ENCODE results near the gene RAPGEF2. TPM values are rescaled to one million over a fixed set of nuclear protein-coding genes. Genes with fewer than 3 reads are reported as not detected.
A peak's percentile ranks its signal among the peaks of the same experiment; 100 is the strongest.

Gene RAPGEF2
- total RNA-seq, 1 experiment from 2014 or later = 37.1 TPM

- Histone ChIP-seq H4K8ac (replicated peaks; ENCODE audit: insufficient read length, low read depth, low read length) (no peak overlapping the region), H3K4ac (ENCODE audit: low read depth, low read length) (no peak overlapping the region), H4K91ac (ENCODE audit: insufficient read length, low read depth, low read length) (no peak overlapping the region), H3K14ac (ENCODE audit: insufficient read depth, low read length) (no peak overlapping the region), H4K5ac (ENCODE audit: insufficient read length, low read depth, low read length) (no peak overlapping the region), H2BK5ac (ENCODE audit: insufficient read length, low read length) (no peak overlapping the region), H3K4me2 (ENCODE audit: insufficient read depth, insufficient read length, low read length) (no peak overlapping the region), H3K18ac (ENCODE audit: insufficient read length, low read depth, low read length) (no peak overlapping the region), H3K9ac (ENCODE audit: extremely low read depth, insufficient read length, low read length) (no peak overlapping the region), H2BK120ac (ENCODE audit: low read depth, low read length, poor library complexity, severe bottlenecking) (no peak overlapping the region), H3K9me3 (ENCODE audit: control insufficient read depth, low read depth, low read length) (no peaks in the 10 kb centered on the region), H3K79me2 (ENCODE audit: insufficient read depth, low read length) (no peaks in the 10 kb centered on the region), H2BK12ac (ENCODE audit: insufficient read length, low read depth, low read length) (no peak overlapping the region), H2BK20ac (ENCODE audit: low read depth, low read length, poor library complexity, severe bottlenecking) (no peak overlapping the region), H3K27ac (ENCODE audit: insufficient read length, low read depth, low read length) (no peak overlapping the region), H2AK5ac (ENCODE audit: insufficient read length, low read length) (no peak overlapping the region), H3K23me2 (ENCODE audit: insufficient read length, low read depth, low read length, poor library complexity, severe bottlenecking) (no peaks in the 10 kb centered on the region), H3K4me1 (ENCODE audit: insufficient read depth, low read length) (no peaks in the 10 kb centered on the region), H3K27me3 (ENCODE audit: insufficient read depth, low read length) (no peaks in the 10 kb centered on the region), H3K23ac (ENCODE audit: insufficient read length, low read depth, low read length) (no peak overlapping the region), H3K79me1 (ENCODE audit: insufficient read depth, low read depth, low read length, poor library complexity, severe bottlenecking) (no peaks in the 10 kb centered on the region), H2AFZ (ENCODE audit: low read length) (no peak overlapping the region), H4K20me1 (ENCODE audit: control insufficient read depth, insufficient read depth, insufficient read length) (no peaks in the 10 kb centered on the region), H2BK15ac (ENCODE audit: low read depth, low read length) (no peak overlapping the region), H3K56ac (ENCODE audit: insufficient read length, low read depth, low read length) (no peak overlapping the region), H3T11ph (ENCODE audit: low read length) (no peak overlapping the region)
- peaks cover 10 to 16% of the 10 kb centered on the region in 2 experiments for H3K4me1 Mint-ChIP-seq
- no peak for DNase-seq
- no peaks in the 10 kb centered on the region for H3K9me3 Mint-ChIP-seq
- WGBS (ENCODE audit: extremely low coverage, insufficient read length, low lambda C conversion rate) = no CpG with 5 or more reads among the region's 4 CpGs
- no peak overlapping the region for H3K4me3 Mint-ChIP-seq
- H3K27me3 Mint-ChIP-seq (ENCODE audit: low read depth) = no peaks in the 10 kb centered on the region
- H3K27ac Mint-ChIP-seq = peak overlapping the region; percentile 6 to 41 (median 33); a peak in 3 of 7 replicates
- TF ChIP-seq CTCF (conservative IDR thresholded peaks at IDR 0.05) = peak; percentile 40; the same call in 2 of the 3 replicates
- no peaks in the 10 kb centered on the region for H3K36me3 Mint-ChIP-seq (ENCODE audit: insufficient read depth in 1 of 3, low read depth in 3 of 3)
Measured at GRCh38 chr4:159292137-159292896, 189.4 kb downstream of the RAPGEF2 start.
